ENCODE measurements around the gene FOXN3.

FOXN3 gene

DNA sequence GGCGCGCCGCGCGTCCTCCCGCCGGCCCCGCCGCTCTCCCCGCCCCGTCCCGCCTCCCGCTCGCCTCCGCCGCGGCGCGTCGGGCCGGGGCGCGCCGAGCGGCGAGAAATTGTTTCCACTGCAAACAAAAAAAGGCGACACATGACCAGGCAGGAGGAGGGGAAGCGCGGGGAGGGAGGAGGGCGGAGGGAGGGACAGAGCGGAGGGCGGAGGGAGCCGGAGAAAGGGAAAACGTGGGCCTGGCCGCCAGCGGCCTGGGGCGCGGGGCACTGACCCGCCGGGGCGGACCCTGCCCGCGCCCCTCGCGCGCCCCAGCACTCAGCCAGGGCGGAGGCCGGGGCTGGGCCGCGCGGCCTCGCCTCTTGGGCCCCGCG, at the start of gene FOXN3:
FOXN3 (minus strand) TSS at position 143 of the 374 bp plus-strand sequence. CDS start 4,757 bp downstream, outside the sequence.
- peak; percentile 91 for DNase-seq

- peak; percentile 59 for DNase-seq
Measured at GRCh38 chr14:89466484-89466883, 49.5 kb upstream of the FOXN3 start.

DNA sequence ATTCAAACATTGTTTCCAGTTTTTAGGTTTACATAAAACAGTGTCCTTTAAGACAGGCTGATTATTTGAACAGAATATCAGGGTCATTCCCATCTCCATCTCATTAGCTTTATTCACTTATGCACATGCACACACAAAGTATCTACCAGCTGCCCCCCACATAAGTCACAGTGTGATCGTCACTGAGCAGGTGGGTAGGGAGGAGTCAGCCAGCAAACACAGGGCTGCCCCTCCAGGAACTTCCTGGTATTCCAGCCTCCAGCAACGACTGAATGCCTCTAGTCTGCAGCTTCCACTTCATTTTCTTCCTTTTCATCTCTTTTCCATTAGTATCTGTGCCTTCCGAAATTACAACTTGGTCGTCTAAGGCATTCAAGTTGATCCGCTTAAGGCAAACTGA, 48.8 kb upstream of the FOXN3 start:
- no peak for DNase-seq

GRCh38 chr14:89461256-89461655, 44.2 kb upstream of the FOXN3 start:
- no peak for DNase-seq

GRCh38 chr14:89458713-89459420, 41.8 kb upstream of the FOXN3 start:
- DNase-seq, result no peak

- no peak for DNase-seq
Measured at GRCh38 chr14:89457007-89457406, 40.0 kb upstream of the FOXN3 start.

- no peak for DNase-seq
Measured at GRCh38 chr14:89455412-89455811, 38.4 kb upstream of the FOXN3 start.

GRCh38 chr14:89454996-89455395, 38.0 kb upstream of the FOXN3 start:
- DNase-seq, result no peak

DNA sequence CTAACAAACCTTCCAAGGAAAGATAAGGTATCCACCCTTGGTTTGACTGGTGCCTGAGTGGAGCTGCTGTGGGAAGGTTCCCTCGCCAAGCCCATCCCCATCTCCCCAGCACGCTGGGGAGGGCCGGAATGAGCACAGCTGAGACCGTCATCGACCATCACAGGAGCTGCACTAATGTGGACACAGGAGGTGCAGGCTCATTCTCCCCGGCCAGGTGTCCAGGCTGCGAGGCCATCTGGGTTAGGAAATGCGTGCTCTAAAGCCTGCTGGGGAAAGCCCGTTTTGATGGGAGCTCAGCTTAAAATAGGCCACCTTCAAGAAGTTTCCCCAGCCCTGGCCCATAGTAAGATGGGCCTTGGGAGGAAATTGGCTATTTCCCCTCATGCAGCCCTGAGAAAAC, 35.2 kb upstream of the FOXN3 start:
- DNase-seq, result no peak

GRCh38 chr14:89451229-89451628, 34.2 kb upstream of the FOXN3 start:
- no peak for DNase-seq

- peak; percentile 54 for DNase-seq
Measured at GRCh38 chr14:89447182-89447944, 30.3 kb upstream of the FOXN3 start.

DNA sequence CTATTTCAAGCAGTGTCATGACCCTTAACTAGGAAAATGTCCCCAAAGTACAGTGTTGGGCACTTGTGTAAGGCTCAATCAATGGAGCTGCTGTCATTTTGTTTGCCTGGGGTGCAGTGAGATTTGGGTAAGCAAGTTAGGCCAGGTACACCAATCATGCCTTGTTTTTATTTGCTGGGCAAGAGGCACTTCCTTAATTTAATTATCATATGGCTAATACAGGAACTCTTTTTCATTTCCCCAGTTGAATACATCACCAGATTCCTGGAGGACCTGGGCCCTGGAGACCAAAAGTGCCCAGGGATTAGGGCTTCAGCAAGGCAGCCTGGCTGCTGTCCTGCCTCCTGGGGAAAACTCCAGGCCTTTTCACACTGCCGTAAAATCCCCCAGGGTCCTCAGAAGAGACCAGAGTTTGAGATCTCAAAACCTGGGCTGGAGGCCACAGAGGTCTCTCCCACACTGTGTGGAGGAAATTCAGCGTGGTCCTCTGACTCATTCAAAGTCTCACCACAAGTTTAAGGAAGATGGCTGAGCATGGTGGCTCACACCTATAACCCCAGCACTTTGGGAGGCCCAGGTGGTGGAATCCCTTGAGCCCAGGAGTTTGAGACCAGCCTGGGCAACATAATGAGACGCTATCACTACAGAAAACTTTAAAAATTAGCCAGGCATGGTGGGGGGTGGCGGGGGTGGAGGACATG, 28.4 kb upstream of the FOXN3 start:
- DNase-seq, result peak; percentile 30

- no peak for DNase-seq
Measured at GRCh38 chr14:89444516-89445125, 27.6 kb upstream of the FOXN3 start.

DNA sequence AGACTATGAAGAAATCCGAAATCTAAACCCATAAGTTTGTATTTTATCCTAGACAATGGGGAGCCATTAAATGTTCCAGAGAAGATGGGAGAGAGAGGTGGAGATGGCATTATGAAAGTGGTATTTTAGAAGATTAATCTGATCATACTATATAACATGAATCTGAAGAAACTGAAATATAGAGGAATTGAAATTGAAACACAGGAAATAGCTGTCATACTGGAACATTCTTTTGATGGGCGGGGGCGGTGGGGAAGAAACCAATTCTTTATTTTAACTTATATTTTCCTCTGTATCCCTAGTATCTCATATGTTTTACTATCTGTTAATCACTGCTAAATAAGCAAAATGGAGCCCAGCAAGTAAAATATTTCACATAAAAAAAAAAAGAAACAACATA, 27.0 kb upstream of the FOXN3 start:
- DNase-seq, result no peak

- no peak for DNase-seq
Measured at GRCh38 chr14:89443042-89443629, 26.1 kb upstream of the FOXN3 start.

- no peak for DNase-seq
Measured at GRCh38 chr14:89442280-89442679, 25.2 kb upstream of the FOXN3 start.

DNA sequence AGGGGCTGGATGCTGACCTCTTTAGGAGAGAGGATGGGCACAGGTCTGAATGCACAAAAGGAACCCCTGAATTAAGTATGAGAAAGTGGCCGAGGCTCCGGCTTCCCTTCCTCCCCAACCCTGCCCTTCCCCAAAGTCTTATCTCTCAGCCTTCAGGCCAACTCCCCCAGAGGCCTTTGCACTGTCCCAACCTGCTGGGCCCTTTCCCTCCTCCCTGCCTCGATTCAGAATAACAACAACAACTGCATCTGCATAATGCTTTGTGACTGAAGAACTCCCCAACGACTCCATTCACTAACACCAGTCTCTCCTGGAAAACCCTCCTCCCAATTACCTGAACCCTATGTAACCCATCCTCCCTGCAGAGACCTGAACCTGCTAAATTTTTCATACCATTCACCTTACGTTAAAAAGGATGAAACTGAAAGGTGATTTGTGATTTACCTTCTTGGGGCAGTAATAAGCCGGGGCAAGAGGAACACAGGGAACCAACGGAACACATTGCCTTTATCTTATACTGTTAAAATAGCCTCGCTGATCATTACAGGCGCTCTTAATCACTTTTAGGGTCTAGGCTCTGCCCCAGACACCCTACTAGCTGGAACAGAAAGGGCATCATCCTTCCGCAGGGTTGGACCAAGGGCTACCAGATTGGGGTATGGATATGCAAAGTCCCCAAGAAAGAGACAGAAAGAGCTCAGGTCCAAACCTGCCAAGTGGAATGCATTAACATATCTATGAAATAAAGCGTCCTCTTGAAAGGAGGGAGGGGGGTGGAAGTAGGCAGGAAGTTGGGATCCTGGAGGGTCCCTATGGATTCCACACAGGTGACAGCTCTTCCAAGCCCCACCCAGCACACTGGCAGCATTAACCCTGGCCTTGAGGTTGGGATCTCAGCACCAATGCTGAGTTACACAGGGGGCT, 24.2 kb upstream of the FOXN3 start:
- no peak for DNase-seq

DNA sequence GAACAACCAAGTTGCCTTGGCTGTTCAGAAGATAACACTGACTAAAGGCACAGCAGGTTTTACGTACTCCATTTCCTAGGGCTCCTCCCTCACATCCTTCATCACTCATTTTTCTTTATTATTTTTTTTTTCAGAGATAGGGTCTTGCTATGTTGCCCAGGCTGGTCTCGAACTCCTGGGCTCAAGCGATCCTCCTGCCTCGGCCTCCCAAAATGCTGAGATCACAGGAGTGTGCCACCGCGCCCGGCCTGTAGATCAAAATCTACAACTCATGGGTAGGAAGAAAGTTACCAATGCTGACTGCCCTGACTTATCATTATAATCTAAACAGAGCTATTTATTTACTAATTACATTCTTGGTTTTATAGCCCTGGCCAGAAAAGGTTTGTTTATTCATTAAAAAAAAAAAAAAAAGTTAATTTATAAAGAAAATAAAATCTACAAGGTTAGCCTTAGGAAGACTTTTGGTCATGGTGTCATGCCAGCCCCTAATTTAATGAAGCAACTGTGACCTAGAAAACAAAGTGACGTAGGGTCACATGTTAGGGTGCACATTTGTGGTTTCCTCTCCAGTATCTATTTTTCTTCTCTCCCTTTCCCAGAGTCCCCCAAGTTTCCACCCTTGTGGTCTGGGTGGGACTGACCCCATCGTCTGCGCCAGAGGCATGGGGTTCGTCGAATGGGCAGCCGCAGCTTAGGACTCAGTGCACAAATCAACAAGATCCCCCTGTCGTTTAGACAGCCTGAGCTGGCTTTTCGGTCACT, 19.0 kb upstream of the FOXN3 start:
- peak; percentile 30 for DNase-seq

GRCh38 chr14:89435492-89435891, 18.5 kb upstream of the FOXN3 start:
- DNase-seq, result no peak

- DNase-seq, result no peak
Measured at GRCh38 chr14:89432226-89432625, 15.2 kb upstream of the FOXN3 start.
